ENCODE measurements around the gene ATP2B1. TPM values are rescaled to one million over a fixed set of nuclear protein-coding genes. Genes with fewer than 3 reads are reported as not detected.

ATP2B1 gene
- total RNA-seq: 39.0 and 47.3 TPM in 2 replicates

DNA sequence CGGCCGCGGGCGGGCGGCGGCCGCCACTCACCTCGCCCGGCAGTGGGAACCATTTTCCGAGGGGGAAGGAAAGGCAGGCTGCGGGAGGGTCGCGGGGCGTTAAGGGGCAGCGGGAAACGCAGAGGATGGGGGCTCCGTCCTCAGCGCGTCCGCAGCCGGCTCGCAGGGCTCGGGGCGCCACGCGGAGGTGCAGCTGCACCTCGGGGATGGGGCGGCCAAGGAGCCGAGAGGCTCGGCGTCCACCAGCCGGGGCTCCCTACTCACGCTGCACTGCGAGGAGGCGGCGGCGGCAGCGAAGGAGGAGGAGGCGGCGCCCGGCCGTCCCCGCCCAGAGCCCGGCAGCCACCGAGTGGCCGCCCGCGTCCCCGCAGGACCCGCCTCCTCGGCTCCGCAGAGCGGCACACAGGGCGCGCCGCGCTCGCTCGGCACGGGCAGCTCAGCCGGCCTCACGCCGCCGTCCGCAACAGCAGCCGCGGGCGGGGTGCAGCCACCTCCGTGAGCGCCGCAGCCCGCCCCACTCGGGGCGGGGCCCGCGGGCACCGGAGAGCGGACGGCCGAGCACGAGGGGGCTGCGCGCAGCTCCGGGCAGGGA, at the start of gene ATP2B1:
TSS of gene ATP2B1 (minus strand) at position 274 of the 592 bp plus-strand sequence. CDS start 52,952 bp downstream, outside the sequence.

Other genes with a start within 250 kb of the ATP2B1 start
- 5.0 and 5.4 TPM in 2 replicates for gene GALNT4, start 184.0 kb downstream of the ATP2B1 start, total RNA-seq
- gene POC1B, start 182.8 kb downstream of the ATP2B1 start, total RNA-seq: 12.5 and 13.8 TPM in 2 replicates